Measurements from ENCODE around the gene STARD5.

Gene STARD5

DNA sequence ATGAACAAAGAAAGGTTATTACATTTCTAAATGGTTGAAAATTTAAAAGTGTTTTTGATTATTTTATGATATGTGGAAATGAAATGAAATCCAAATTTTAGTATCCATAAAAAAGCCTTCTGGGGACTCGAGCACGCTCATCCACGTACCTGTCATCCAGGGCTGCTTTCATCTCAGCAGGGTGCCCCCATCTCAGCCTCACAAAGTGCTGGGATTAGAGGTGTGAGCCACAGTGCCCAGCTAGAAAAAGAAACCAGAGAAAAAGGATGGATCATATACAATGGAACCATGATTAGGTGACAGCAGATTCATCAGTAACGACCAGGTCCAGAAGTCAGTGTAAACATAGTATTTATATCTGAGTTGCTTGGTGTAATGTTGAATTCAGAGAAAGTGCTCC, 49.7 kb downstream of the STARD5 start:
- DNase-seq (ENCODE audit: low read depth): no peak

DNA sequence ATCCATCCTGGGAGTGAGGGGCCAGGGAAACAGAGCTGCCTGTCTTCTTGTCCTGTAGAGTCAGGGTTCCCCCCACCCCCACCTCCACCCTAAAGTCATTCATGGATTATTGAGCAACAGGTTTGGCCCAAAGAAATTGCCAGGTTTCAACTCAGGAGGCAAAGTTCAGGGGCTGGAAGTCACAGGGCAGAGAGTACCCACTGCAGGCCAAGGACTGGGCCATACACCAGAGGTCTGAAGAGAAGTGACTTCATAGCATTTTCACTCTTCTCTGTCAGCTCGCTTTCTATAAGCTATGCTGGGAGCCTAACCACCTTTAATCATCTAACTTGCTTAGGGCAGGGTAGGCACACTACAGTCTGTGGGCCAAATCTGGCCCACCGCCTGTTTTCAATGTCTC, 50.1 kb downstream of the STARD5 start:
- no peak for DNase-seq (ENCODE audit: low read depth)

DNA sequence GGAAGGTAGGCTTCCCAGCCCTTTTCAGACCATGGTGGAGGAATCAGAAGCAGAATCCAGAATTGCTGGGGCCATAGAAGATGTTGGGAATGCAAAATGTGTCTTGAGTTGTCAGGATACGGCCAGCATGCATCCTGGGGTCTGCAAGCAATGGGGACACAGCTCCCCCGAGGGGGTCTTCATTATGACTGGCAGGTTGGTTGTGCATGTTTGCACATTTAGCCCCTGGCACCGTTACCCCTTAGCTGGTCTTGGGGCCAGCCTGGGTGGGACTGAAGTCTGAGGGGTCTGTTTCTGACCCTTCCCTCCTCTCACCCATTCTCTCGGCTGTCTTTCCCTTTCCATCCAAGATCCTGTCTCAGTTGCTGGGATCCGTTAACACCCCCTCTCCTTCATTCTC, 50.7 kb downstream of the STARD5 start:
- no peak for DNase-seq (ENCODE audit: low read depth)

DNA sequence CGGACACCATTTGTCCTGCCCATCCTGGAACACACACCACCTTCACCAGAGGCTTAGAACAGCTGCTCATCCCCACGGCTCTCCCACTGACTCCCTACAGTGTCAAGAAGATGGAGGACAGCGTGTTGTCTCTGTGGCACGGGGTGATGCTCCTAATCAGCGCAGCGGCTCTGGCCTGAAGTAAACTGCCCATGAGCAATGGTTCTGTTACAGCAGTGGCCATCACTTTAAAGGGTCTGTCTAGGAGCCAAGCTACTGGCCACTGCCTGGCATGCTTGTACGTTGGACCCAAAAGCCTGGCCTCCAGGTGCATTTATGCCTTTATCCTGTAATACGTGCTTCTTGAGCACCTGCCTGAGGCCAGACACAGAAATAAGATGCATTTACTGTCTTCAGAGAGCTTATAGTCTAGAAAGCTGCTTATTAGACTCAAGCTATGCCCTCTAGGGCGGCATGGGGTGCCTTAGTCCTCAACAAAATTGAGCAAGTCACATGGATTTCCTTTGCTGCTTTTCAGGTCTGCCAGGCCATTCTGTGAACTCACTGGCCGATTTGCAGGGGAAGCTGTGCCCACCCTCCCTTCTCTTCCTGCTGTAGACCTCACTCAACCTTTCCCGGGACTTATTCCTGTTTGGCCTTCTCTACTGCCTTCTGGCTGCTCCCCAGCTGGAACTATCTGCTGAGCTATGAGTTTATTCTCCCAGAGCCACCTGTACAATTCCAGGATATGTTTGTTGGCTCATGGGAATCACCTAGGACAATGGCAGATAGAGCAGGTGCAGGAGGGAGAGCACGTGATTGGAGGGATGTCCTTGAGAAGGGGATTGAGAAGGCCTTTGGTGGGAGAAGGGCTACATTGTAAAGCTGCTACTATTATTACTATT, 51.9 kb downstream of the STARD5 start:
- DNase-seq (ENCODE audit: low read depth): no peak

DNA sequence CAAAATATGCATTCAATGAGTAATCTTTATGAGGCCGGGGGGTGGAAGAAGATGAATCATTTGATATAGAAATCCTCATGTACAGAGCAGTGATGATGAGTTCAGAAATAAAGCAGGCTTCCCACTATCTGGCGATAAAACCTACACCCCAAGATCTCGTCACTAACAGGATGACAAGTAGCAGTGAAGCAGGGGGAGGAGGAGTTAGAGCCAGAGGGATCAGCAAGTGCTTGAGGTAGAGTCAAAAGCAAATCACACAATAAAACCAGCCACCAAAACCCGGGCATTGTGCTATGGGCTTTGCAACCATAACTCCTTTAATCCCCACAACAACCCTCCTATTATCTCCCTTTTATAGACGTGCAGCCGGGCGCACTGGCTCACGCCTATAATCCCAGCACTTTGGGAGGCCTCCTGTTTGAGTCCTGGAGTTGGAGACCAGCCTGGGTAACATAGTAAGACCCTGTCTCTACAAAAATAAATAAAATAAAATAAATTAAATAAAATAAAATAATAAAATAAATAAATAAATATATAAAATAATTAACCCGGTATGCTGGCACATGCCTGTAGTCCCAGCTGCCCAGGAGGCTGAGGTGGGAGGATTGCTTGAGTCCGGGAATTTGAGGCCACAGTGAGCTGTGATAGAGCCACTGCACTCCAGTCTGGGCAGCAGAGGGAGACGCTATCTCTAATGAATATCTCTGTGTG, 53.0 kb downstream of the STARD5 start:
- no peak for DNase-seq (ENCODE audit: low read depth)

DNA sequence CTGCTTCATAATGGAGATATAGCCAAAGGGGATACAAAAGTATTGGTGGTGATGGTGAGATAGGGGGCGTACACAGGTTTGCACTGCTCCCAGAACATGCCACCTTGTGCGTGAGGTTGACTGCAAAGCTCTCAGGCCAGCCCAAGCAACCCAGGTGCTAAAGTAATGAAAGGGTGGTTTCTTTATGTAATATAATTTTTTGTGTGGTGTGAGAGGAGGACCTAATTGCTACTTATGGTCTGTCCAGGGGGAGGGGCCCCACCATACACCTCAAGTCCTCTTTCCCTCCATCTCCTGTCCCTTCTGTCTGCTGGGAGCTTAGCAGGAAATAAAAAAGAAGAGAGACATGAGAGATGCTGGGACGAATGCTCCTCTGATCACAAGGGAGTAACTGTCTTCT, 53.8 kb downstream of the STARD5 start:
- DNase-seq (ENCODE audit: low read depth): no peak

DNA sequence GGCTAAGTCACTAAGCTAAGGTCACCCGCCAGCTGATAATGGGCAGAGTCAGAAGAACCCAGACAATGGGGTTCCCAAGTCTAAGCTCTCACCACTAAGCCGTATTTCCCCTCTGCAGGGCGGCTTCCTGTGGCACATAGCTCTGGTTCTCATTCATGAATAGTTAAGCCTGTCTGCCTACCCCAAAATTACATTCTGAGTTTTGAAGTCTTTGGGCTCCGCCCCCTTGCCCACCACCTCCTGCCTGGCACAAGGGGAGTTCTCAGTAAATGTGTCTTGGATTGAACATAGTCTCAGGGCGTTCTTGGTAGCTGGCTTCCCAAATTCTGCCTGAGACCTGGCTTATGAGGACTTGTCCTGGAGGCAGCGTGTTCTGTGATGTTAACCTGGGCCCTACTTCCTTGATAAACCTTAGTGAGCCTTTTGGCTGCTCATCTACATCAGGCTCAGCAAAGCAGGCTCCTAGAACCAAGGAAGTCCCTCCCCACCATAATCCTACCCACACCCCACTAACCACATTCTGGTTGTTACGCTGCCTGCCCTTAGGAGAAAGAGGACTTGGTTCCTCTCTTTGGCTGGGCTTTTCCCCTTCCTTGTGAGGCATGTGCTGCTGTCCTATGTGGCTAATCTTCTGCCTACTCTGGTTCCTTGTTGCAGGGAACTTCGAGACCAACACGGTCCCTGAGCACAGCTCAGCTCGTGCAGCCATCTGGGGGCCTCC, 54.9 kb downstream of the STARD5 start:
- no peak for DNase-seq (ENCODE audit: low read depth)

DNA sequence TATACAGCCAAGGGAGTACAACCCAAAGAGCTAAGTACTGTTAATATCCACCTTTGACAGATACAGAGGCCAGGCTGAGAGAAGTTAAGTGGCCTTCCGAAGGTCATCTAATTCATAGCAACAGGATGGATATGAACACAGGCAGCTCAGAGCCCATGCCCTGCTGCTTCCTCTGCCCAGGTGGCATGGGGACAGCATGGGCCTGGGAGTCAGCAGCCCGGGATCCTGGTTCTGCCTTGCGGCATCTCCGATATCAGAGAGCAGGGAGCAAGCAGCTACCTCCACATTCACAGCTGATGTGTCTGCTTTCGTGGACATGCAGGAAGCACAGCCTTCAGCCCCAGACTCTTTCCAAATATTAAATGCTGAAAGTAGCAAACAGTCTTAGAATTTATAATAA, 55.6 kb downstream of the STARD5 start:
- DNase-seq (ENCODE audit: low read depth): no peak

DNA sequence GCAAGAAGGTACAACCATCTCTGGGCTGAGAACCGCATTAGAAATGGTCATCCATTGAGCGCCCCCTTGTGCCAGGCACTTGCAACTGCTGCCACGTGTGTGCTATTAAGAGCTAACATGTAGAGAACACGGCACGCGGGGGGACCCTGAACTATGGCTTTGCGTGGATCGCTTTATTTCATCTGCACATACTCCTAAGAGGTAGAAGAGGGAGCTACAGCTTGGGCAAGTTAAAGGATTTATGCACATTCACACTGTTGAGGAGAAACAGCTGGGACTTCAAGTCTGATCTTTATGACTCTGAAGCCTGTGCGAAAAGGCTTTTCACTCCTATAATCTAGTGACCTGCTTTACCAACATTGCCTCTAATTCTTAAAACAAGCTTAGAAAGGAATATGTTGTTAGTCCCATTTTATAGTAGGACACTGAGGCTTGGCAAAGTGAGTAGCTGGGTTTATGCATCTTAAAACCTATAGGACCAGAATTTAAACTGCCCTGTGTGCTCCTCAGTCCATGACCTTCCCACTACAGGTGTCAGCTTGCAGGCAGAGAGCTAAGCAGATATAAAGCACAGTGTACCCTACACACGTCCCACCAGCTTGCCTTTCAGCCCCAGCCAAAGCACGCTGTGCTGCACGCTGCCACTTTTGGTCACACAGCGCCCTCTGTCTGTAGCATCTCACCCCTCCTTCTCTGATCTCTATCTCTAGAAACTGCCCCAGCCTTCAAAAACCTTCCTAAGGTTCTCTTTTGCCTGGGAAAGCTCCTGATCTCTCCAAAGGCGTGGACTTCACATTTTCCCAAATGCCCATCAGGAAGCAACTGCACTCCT, 57.8 kb downstream of the STARD5 start:
- DNase-seq (ENCODE audit: low read depth): peak; percentile 80

DNA sequence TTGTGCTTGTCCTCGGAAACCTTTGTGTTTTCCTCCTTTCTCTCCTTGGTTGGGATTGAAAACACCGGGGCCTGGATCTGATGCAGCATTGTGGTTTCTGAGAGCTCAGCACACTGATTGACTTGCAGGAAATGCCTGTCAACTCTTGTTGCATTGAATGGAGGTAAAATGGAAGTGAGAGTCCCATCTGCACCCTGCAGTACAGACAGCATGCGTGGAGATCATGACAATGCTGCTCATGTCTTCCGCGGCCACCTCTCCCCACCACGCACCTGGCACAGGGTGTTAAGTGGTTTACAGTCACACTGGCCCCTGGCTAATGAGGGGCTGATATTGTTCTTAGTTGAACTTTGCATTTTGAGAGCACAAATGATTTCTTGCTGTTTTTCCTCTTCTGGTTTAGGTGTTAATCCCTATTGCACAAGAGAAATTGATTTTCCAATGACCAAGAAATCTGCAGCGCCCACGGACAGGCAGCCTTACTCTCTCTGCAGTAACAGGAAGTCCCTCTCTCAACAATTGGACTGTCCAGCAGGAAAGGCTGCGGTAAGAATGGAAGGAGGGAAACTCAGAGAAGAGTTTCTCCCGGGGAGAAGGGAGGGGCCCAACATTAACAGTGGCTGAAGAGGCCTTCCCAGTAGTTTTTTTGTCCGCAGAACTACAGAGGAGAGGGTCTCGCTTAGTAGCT, 58.5 kb downstream of the STARD5 start:
- no peak for DNase-seq (ENCODE audit: low read depth)

DNA sequence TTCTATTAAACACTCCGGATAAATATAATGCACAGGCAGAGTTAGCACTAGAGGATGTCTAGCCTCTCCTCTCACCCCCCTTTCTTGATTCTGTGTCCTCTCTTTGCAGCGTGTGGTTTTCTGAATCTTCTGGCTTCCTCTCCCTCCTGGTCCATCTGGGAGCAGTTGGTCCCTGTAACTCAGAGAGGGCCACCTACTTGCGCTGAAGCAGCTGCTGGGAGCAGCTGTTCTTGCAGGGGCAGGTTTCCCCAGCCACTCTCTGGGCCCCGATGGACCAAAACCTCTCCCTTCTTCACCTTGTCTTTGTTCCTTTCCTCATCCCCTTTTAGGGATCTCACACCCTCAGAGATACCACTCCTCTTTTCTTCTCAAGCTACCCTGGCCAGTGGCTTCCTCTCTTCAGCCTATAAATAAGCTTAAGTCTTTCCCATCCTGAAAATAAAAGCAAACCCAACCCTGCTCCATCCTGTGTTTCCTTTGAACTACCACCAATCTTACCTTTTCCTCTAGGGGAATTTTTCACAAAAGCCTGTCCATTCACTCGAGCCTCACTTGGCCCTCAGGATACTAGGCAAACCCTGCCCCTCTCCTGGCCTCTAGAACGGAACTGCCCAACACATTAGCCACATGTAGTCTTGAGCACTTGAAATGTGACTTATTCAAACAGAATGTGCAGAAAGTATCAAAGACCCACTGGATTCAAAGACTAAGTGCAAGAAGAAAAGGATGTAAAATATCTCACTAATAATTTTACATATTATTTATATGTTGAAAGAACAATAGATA, 59.7 kb downstream of the STARD5 start:
- no peak for DNase-seq (ENCODE audit: low read depth)

DNA sequence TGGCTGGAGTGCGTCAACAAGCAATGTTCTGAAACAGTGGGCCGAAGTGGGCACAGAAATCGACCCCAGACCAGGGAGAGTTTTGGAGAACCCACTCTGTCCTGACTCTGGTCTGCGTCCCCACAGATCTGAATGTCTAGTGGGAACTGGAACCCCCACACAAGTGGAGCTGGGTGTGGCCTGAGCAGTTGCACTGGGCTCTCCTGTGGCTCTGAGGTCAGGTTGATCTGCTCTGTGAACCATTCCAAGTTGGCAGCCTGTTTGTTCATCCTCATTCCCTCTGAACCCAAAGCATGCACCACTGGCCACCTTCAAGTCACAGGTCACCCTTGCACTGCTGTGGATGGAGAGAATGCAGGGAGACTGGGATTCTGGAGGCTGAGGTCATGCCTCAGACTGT, 60.5 kb downstream of the STARD5 start:
- DNase-seq (ENCODE audit: low read depth): no peak

DNA sequence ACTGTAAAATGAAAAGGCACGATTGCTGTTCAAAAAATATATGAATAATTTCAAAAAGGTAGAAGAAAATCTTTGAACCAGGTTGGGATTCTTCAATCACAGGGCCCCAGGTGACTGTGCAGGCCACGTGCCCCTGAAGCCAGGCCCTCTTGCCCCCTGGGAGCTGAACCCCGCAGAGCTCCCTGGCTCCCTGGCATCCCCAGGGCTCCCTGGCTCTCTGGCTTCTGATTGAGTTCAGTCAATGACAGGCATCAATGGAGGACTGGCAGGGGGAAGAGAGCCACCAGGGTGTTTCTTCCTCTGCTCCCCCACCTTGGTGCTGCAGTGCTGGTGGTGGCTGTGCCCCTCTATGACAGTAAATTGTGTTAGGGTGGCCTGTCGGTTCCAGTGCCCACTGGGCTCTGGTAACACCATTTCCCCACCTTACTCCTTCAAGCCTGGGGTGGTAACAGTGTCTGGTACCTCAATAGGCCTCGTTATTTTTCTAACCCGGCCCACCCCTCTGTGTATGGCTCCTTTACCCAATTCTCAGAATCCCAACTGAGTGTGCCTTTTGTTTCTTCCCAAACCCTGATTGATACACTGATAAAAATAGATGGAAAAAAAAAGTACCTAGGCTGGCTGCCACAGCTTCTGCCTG, 62.6 kb downstream of the STARD5 start:
- no peak for DNase-seq (ENCODE audit: low read depth)

DNA sequence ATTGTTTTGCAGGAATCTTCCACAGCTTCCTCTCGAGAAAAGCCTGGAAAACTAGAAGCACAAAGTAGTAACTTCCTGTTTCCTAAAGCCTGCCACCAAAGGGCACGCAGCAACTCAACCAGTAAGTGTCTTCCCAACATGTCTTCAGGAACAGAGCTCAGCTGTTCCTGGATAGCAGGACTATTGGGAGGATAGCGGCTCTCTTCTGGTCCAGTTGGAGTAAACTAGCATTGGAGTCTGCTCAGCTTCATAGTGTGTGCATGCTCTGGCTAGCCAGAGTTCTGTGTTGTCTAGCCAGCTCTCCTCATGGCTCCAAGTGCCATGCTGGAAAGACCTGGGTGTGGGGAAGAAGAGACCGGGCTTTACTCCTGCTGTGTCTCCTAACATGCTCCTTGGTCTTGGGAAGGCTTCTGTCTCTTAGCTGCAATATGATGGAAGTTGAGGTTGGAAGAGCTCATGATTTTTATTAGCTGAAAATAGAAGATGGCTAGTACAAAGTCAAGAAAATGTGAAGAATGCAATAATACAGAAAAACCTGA, 64.1 kb downstream of the STARD5 start:
- DNase-seq (ENCODE audit: low read depth): no peak
